K562 (cell line): ENCODE results near the gene MYPN. TPM values are rescaled to one million over a fixed set of nuclear protein-coding genes. Genes with fewer than 3 reads are reported as not detected.
A peak's percentile ranks its signal among the peaks of the same experiment; 100 is the strongest.

Experiments
- CTCF ChIP-seq, 3 experiments: IDR thresholded peaks in 2 of 3; conservative IDR thresholded peaks in 1 of 3; 2 replicates each; pipeline ENCODE4 v1.5.1; 2011 to 2012; ENCODE audit warnings: low read length in 3 of 3, mild to moderate bottlenecking in 3 of 3, control low read depth in 2 of 3, improper control_type of control experiment in 1 of 3, inconsistent platforms in 1 of 3, low read depth in 1 of 3, mixed read lengths in 1 of 3, moderate library complexity in 1 of 3; ENCODE audit not compliant: insufficient read depth in 2 of 3
- E4F1 ChIP-seq: fragments of 250-450 bp; sonication (Bioruptor Pico); IDR thresholded peaks from 2 replicates; pipeline ENCODE4 v1.5.0; 2021; ENCODE audit warnings: mild to moderate bottlenecking, borderline replicate concordance
- GTF2E2 ChIP-seq: fragments of 200-800 bp; sonication (Bioruptor generic); IDR thresholded peaks from 2 replicates; pipeline ENCODE4 v1.6.1; 2016; ENCODE audit warnings: missing genetic modification characterization, missing compliant biosample characterization
- KLF16 ChIP-seq: IDR thresholded peaks from 2 replicates; pipeline ENCODE4 v1.6.1; 2016; ENCODE audit warnings: antibody characterized with exemption
- NKRF ChIP-seq: fragments of 450-650 bp; IDR thresholded peaks from 2 replicates; pipeline ENCODE4 v1.6.1; 2016; ENCODE audit warnings: borderline replicate concordance
- RBBP5 ChIP-seq: fragments of 200-600 bp; sonication (generic); IDR thresholded peaks from 2 replicates; pipeline ENCODE4 v1.6.1; 2012; ENCODE audit warnings: borderline replicate concordance, mild to moderate bottlenecking, low read length, control low read depth, inconsistent platforms; ENCODE audit not compliant: insufficient read depth, poor library complexity, severe bottlenecking
- REST ChIP-seq, 2 experiments: fragments of 450-650 bp; formaldehyde crosslinking in 1 of 2; IDR thresholded peaks; 2 replicates each; pipeline versions ENCODE4 v1.4.0 to v1.6.1; 2014 to 2020; ENCODE audit warnings: mild to moderate bottlenecking in 2 of 2, borderline replicate concordance in 1 of 2, low read depth in 1 of 2
- TEAD4 ChIP-seq, 2 experiments: sonication (generic) in 1 of 2; formaldehyde crosslinking in 1 of 2; IDR thresholded peaks; 2 replicates each; pipeline versions ENCODE4 v1.6.1 to v1.8.0; 2012 to 2022; ENCODE audit warnings: borderline replicate concordance in 1 of 2, inconsistent platforms in 1 of 2, low read length in 1 of 2, mild to moderate bottlenecking in 1 of 2, missing genetic modification reagents in 1 of 2
- ZNF24 ChIP-seq: fragments of 450-650 bp; IDR thresholded peaks from 2 replicates; pipeline ENCODE4 v1.6.1; 2016
- polyA plus RNA-seq, 8 experiments: library from polyadenylated mRNA; depleted of rRNA in 4 of 8; stranded (reverse) in 5 of 8; unstranded in 3 of 8; fragments of >200 nt; fragmentation: Nextera tagmentation in 2 of 8; fragmentation: Illumina TruSeq in 1 of 8; extraction: Ambion mirVana in 2 of 8; extraction: Trizol in 1 of 8; gene quantifications; 2 replicates each; pipeline versions ENCODE4 v1.2.1 to v1.2.3, GENCODE V29; 2011 to 2014; ENCODE audit warnings: inconsistent platforms in 1 of 8, missing spikeins in 1 of 8
- total RNA-seq, 7 experiments: library from RNA; depleted of rRNA in 6 of 7; stranded (reverse); fragments of >200 nt in 6 of 7; fragmentation: Illumina TruSeq in 2 of 7; extraction: Trizol in 2 of 7; gene quantifications; 2 replicates each; pipeline versions ENCODE4 v1.2.1 to v1.2.3, GENCODE V29; 2011 to 2021; ENCODE audit warnings: low replicate concordance in 1 of 7

MYPN gene
- total and polyA plus RNA-seq, 9 of the 15 experiments (the other 6 are each of a cell fraction or from before 2014, with no cell fraction given): not detected

- TF ChIP-seq REST (IDR thresholded peaks at IDR 0.05; ENCODE audit: borderline replicate concordance): peak; percentile 87
- TF ChIP-seq REST (CRISPR knock-in tag; IDR thresholded peaks at IDR 0.05; ENCODE audit: low read depth): no peak
- TF ChIP-seq CTCF (IDR thresholded peaks at IDR 0.05 in 2 of 3, conservative IDR thresholded peaks at IDR 0.05 in 1 of 3; ENCODE audit: insufficient read depth in 2 of 3, low read depth in 1 of 3, low read length in 3 of 3): peak; percentile 77 to 95 (median 87)
- TF ChIP-seq RBBP5: no peak
- TF ChIP-seq TEAD4 (IDR thresholded peaks at IDR 0.05; ENCODE audit: low read length): no peak
- no peak for TF ChIP-seq TEAD4 (CRISPR knock-in tag; IDR thresholded peaks at IDR 0.05; ENCODE audit: borderline replicate concordance)
- no peak for TF ChIP-seq GTF2E2 (tag)
- TF ChIP-seq KLF16: peak; percentile 66
- no peak for TF ChIP-seq ZNF24
- no peak for TF ChIP-seq E4F1 (CRISPR knock-in tag)
- no peak for TF ChIP-seq NKRF
- TF ChIP-seq, all 486 proteins: peak for 8
Observed at GRCh38 chr10:68156373-68157185, 47.3 kb downstream of the MYPN start (continued).
